HG03378 (cell line): ENCODE data around the gene LCNL1.
A peak's percentile ranks its signal among the peaks of the same experiment; 100 is the strongest.

Experiments used
- ATAC-seq: cut with Tn5 transposase; IDR thresholded peaks from one replicate; pipeline ENCODE4 v1.9.1; 2021; ENCODE audit warnings: mild to moderate bottlenecking, moderate library complexity; ENCODE audit not compliant: unreplicated experiment

Gene LCNL1

DNA sequence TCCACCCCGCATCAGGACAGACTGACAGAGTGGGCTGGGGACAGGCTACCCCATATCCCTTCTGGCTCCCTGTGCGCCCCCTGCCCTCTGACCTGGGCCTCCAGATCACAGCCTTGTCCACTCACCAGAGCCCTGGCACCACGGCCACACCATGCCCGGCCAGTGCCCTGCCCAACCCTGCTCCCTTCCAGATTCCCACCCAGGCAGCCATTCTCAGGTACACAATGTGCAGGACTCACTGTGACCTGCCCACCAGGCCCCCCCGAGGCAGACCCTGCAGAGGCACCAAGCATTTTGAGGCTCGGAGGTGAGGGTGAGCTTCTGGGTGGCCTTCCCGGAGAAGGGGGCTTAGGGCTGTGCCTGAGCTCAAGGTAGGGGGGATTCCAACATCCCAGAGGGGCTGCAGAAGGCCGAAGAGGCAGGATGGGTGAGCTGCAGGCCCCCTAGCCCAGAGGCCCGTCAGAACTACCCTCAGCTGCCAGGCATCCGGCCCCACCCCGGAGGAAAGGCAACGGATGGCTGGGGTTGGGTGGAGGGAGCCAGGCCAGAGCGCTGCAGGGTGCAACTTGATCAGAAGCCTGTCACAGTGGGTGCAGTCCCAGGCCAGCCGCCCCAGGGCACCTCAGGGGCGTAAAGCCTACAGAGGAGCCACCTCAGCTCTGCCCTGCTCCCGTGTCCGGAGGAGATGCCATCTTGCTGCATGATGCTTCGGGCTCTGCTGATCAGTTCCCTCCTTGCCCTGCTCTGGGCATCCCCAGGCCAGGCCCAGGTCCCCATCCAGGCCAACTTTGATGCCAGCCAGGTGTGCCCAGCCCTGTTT is at the start of gene LCNL1:
Gene LCNL1, plus strand, starts transcription at position 762 of the 820 bp plus-strand sequence. CDS start 594 bp downstream, outside the sequence.
- no peak for ATAC-seq

DNA sequence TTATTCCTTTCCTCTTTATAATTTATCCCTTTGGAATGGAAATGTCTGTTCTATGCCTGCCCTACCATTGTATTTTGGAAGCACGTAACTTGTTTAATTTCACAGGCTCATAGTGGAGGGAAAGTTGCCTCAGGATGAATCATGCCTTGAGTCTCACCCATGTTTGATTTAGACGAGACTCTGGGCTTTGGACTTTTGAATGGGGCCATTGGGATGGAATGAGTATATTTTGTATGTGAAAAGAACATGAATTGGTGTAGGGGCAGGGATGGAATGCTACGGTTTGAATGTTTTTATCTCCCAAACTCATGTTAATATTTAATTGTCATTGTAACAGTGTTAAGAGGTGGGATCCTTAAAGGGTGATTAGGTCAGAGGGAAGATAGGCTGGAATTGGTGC is 48.5 kb upstream of the LCNL1 start:
- ATAC-seq, result no peak

DNA sequence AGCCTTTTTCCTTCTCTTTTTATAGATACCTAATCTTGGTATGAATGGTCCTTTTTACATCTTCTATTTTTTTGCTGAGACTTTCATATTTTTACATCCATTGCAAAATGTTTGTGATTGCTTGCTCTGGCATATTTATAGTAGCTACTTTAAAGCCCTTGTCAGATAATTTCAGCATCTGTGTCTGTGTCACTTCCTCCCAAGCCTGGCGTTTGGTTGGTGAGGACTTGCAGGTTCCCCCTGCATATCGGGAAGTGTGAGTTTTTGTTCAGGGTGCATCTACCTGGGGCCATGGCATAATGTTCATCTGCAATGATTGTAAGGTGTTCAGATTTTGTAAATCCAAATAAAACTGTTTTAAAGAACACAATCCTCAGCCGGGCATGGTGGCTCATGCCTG is 47.1 kb upstream of the LCNL1 start:
- ATAC-seq, result no peak

DNA sequence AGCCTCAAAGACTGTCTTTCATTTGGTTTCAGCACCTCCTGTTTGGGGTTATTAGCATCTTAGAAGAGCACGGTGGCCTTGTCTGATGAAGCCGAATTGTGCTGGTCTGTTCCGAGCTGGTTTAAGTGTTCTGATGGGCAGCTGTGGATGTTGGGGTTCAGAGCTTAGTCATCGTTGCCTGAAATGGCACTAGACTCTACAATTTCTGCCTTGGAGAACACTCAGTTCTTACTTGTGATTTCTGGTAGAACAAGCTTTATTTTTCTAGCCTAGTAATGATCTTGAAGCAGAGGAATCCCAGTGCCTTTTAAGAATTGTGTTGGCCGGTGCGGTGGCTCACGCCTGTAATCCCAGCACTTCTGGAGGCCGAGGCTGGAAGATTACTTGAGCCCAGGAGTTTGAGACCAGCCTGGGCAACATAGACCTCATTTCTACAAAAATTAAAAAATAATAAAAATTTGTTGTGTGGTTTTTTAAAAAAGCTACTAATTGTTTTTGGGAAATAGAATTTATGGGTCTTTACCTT is 46.1 kb upstream of the LCNL1 start:
- no peak for ATAC-seq

DNA sequence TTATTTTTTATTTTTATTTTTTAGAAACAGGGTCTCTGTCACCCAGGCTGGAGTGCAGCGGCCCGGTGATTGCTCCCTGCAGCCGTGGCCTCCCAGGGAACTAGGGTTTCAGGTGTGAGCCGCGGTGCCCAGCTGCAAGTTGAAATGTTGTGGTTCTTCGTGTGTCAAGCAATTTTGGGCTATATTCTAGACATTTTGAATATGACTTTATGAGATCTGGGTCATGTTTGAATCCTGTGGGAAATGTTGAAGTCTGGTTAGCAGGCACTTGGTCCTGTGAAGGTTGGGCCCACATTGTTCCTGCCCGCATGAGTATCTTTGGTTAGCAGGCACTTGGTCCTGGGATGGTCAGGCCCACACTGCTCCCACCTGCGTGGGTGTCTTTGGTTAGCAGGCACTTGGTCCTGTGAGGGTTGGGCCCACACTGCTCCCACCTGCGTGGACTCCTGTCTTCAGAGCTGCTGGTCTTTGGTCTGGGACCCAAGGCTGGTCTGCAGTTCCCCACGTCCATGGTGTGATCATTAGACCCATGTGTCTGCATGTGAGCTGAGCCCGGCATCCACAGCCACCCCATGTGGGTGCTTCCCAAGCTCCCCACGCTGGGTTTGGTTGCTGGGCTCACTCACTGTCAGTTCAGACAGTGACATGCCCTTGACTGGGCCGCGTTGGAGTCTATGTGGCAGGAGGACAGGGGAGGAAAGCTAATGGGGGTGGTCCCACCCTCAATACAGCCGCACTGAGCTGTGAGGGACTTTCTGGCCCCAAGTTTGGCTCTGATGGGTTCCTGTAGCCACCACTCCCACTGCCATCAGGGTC is 45.4 kb upstream of the LCNL1 start:
- ATAC-seq, result no peak

DNA sequence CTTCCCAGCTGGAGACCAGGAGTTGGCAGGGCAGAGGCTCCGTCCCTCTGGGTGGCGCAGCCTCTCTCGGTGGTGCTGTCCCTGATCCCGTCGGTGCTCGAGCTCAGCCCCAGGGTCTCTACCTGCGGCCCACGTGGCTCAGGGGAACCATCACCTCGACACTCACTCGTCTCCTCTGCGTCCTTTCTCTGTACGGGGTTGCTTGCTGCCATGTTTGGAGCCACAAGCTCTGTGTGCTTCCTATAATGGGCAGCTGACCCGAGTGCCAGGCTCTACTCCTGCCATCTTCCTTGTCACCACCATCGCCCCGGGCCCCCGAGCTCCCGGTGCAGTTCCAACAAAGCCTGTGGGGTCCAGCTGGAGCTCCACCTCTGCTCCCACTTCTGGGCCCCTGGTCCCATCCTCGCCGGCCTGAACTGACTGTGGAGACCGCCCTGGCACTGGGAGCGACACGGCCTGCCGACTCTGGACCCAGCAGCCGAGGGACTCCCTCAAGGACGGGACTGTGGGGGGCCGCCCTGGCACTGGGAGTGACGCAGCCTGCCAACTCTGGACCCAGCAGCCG is 43.3 kb upstream of the LCNL1 start:
- no peak for ATAC-seq

DNA sequence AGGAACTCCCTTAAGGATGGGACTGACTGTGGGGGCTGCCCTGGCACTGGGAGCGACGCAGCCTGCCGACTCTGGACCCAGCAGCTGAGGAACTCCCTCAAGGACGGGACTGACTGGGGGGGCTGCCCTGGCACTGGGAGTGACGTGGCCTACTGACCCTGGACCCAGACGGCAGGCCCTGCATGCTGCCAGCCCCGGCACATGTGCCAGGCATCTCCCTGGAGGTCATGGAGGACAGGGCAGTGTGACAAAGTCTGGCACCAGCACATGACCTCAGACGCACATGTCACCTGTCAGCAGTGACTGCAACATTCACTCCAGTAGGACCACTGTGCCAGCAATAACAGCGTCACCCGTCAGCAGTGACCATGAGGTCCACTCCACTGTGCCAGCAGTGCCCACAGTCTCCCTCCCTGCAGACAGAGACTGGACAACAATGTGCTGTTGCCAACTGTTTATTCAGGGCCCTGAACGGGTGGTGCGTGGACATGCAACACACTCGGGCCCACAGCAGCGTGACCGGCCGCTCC is 42.7 kb upstream of the LCNL1 start:
- no peak for ATAC-seq

DNA sequence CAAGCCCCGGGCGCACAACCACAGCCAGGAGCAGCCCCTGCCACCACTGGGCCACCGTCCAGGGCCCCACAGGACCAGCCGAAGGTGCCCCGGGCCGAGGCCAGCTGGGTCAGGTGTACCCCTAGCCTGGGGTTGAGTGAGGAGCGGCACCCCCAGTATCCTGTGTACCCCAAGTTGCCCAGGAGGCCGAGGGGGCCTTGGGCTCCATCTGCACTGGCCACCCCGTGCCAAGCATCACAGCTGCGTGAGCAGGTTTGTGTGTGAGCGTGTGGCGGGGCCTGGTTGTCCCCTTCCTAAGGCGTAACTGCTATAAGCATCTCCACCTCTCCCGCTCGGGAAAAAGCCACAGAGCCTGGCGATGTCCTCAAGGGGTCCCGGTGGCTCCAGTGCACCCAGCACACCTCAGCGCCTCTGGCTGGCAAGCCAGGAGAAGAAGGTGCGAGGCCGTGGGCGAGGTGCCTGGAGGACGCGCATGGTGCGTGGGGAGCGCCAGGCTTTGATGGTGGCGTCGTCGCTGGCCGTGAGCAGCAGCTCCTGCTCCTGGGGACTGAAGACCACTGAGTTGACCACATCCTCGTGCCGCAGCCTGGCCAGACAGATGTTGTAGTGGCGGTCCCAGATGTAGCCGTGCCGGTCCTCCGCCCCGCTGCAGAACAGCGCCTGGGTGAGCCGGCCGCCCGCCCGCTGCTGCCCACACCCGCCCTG is 42.1 kb upstream of the LCNL1 start:
- no peak for ATAC-seq

DNA sequence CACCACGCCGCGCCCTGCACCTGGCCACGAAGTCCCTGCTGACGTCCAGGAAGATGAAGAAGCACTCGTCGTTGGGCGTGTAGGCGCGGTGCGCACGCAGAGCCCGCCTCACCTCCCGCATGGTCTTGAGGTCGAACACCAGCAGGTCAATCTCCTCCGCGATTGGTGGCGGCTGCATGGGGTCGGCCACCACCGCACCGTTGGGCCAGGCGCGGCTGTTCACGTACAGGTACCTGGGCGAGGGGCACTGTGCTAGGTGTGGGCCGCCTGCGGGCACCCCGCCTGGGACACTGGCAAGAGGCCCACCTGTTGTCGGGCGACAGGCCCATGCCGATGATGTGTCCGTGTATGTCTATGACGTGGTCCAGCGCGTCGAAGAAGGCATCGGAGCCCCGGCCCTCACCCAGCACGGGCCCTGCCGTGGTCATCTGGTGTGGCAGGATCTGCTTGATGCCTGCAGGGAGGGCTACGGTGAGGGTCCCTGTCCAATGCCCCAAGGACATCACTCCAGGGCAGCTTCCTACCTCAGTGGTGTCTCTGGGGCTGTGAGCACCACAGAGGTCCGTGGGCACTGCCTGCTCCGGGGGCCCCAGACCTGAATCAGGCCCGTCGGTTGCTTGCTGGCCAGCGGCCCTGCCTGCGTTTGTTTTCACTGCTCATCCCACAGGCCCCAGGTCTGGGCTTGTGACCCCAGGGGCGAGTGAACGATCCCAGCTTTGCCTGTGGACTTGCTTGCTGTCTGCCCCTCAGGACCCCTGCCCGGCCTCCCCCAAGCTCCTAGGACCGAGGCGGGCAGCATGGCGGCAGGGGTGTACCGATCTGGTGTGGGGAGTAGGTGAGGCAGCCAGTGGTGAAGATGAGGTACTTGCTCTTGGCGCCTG is 41.3 kb upstream of the LCNL1 start:
- ATAC-seq, result no peak

DNA sequence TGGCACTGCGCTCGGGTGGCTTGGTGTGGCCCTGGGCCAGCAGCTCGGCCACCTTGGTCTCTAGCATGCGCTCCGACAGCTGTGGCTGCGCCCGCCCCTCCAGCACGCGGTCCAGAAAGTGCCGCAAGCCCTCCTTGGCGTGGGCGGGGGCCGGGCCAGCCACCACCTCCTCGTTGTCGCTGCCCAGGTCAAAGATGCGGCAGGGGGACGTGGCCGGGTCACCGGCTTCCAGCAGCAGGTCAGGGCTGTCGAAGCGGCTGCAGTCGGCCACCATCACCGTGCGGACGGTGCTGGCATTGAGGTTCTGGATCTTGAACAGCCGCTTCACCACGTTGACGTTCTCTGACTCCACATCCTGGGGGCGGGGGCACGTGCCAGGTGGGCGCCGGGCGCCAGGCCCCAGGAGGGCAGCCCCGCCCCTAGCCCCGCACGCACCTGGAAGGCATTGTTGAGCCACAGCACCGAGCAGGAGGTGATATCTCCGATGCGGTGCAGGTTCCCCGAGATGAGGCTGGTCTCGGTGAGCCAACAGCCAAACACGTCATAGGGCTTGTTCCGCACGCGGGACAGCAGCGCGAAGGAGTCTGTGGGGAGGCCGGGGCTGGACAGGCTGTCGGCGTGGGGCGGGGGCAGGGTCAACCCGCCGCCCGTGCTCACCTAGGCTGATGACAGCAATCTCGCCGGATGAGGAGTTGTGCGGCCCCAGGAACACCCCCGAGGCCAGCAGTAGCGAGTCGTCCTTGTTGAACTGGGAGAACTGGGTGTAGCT is 40.5 kb upstream of the LCNL1 start:
- ATAC-seq, result no peak

DNA sequence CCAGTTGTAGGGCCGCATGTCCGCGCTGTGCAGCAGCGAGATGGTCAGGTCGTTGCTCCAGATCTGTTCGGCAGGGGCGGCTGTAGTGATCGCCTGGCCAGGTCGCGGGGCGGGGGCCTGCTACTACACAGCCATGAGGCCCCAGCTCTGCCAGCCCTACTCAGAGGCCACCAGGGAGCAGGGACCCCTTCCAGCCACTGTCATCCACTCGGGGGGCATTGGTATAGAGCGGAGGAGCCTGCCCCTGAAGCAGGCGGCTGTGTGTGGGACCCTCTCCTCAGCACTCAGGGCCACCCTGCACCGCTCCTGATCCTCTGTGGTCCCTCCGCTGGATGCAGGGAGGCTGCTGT is 39.9 kb upstream of the LCNL1 start:
- ATAC-seq, result no peak

DNA sequence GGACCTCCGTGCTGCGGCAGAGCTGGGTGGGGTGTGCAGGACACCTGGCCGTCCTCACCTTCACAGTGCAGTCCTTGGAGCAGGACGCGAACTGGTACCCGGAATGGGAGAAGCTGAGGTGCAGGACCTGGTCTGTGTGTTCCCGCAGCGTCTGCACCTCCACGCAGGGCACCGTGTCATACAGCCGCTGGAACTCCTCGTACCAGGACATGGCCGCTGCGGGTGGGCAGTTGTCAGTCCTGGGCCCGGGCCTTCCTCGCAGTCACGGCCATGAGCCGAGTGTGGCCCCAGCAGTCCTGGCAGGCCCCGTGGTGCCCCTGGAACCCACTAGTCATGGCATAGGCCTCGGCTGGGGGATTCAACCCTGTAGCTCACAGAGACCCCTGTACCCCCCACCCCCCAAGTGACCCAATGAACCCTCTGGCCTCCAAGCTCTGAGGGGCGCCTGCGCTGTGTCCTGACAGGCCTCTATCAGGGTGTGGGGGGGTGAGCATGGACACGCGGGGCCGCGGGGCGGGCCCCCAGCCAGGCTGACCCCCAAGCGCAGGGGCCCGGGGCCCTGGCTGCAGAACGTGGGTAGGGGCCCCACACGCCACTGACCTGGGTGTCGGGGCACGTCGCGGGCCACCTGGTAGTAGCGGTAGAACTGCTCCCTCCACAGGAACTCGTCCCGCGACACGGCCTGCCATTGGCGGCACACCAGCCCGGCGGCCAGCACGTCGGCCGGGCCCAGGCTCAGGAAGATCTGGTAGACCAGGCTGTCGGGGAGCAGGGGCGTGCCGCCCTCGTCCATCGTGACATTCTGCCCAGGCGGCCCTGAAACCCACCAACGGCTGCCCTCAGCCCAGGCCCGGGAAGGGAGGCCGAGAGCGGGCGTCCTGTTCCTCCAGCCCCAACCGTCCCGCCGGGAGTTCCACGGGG is 39.2 kb upstream of the LCNL1 start:
- peak; percentile 21 for ATAC-seq

DNA sequence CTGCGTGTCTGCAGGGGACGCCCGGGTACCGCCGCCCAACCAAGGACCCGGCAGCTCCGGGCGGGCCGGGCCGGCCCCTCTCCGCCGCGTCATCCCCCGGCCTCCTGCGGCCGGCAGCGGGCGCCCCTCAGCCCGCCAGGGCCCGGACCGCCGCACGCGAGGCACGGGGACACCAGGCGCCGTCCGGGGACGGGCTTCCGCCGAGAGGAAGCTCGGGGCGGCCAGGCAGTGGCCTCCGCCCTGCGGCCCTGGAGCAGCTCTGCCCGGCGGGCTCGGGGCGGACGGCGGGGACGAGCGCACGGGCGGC is 38.6 kb upstream of the LCNL1 start:
- ATAC-seq, result peak; percentile 15

DNA sequence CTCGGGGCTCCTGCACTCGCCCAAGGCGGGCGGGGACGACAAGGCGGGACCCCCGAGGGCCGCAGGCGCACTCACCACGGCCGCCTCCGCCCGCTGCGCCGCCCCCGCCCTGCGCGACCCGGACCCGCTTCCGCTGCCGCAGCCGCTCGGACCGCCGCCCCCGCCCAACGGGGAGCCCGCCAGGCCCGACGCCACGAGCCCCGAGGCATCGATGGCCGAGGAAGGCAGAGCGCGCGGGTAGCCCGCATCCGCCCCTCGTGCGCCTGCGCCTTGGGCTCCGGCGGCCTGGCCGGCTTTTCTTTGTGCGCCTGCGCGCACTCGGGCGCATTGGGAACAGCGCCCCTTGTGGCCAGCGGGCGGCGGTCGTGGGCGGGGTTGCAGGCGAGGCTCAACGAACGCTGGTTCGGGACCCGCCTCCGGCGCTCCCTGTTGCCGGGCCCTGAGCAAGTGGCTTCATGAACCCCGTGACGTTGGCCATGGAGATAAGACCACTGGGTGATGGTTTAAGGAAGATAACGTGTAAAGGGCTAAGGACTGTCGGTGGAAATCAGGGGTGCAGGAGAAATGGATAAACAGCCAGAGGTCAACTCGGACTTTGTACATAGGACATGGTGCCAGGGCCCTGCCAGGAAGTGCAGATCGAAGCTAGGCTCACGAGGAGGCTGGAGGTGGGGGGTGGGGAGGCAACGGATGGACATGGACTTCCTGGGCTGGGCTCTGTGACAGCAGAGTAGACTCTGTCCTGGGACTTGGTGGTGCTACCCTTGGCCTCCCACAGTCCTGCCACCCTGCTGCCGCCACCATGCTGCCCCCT is 38.1 kb upstream of the LCNL1 start, which contains the start of the genes C8G and FBXW5:
Gene C8G, plus strand, starts transcription at position 725 of the 814 bp plus-strand sequence. Its CDS starts 78 bp downstream, at position 803.
Gene FBXW5, minus strand, starts transcription at position 220 of the 814 bp plus-strand sequence. CDS start 655 bp downstream, outside the sequence.
- ATAC-seq, result peak; percentile 44

DNA sequence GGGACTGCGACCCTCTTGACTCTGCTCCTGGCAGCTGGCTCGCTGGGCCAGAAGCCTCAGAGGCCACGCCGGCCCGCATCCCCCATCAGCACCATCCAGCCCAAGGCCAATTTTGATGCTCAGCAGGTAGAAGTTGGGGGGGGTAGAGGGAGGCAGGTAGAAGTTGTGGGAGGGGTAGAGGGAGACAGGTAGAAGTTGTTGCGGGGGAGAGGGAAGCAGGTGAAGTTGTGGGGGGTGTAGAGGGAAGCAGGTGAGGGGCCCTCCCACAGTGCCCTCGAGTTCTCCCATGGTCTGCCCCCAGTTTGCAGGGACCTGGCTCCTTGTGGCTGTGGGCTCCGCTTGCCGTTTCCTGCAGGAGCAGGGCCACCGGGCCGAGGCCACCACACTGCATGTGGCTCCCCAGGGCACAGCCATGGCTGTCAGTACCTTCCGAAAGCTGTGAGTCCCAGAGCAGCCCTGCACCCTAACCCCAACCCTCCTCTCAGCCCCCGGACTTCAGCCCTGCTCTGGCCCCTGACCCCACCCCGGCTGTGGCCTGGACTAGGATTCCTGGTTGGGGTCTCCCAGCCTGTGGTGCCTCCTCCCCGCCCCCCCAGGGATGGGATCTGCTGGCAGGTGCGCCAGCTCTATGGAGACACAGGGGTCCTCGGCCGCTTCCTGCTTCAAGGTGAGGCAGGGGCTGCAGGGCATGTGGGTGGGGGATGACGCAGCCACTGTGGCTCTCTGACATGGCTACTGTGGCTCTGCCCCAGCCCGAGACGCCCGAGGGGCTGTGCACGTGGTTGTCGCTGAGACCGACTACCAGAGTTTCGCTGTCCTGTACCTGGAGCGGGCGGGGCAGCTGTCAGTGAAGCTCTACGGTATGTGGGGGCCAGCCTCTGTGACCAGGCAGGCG is 37.2 kb upstream of the LCNL1 start:
- no peak for ATAC-seq
